ENCODE data around the gene ATAD2B. TPM values are rescaled to one million over a fixed set of nuclear protein-coding genes. Genes with fewer than 3 reads are reported as not detected.

ATAD2B gene
- polyA plus RNA-seq, 1 of the 3 experiments (the other 2 are of a cell fraction): 1.3 TPM

DNA sequence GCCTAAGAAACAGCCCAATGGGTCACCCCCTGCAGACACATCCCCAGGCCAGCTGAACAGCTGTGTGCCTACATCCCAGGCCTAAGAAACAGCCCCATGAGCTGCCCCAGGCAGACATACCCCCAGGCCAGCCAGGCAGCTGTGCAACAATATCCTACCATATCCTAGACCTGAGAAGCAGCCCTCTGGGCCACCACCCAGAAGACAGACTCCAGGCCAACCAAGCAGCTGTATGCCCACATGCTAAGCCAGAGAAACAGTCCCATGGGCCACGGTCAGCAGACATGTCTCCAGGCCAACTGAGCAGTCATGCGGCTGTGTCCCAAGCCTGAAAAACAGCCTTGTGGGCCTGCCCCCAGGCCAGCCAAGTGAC is 205.5 kb downstream of the ATAD2B start:
- no peak overlapping the region for H3K27ac ChIP-seq (ENCODE audit: low read depth in 2 of 2, low read length in 1 of 2)
- no peak for DNase-seq
- no peaks in the 10 kb centered on the region for H3K27me3 ChIP-seq (ENCODE audit: insufficient read depth)
- H3K9me3 ChIP-seq: peaks cover 7% of the 10 kb centered on the region; the same call in 1 of the 2 replicates
- peaks cover 0 to 6% of the 10 kb centered on the region in 2 experiments; a peak in 1 of 4 replicates for H3K4me1 ChIP-seq (ENCODE audit: control insufficient read depth in 1 of 2, insufficient read depth in 2 of 2, low read depth in 1 of 2, low read length in 1 of 2)
- peaks cover 0 to 26% of the 10 kb centered on the region in 2 experiments for H3K36me3 ChIP-seq (replicated peaks in 1 of 2; ENCODE audit: control insufficient read depth in 1 of 2, insufficient read depth in 2 of 2, low read length in 1 of 2)
- no peaks in the 10 kb centered on the region for H4K20me1 ChIP-seq (ENCODE audit: insufficient read depth)
- H3K4me3 ChIP-seq (ENCODE audit: low read depth in 2 of 2, low read length in 1 of 2): no peak overlapping the region
- ChIA-PET POLR2A (no interaction called here), CTCF (interaction anchor here (1.2 to 1.3 kb wide), 2 partner anchors 18 to 45 kb away, joined by 3 read pairs; no protein-coding TSS in a partner anchor)
- no peak overlapping the region for H3K9ac ChIP-seq
- no peaks in the 10 kb centered on the region for H3K9me2 ChIP-seq
- no peaks in the 10 kb centered on the region for H3K79me2 ChIP-seq (ENCODE audit: insufficient read depth)
- WGBS (ENCODE audit: low lambda C conversion rate): 88% methylated on average over 2 of the region's 2 CpGs
- H2AFZ ChIP-seq (ENCODE audit: low read depth): no peak overlapping the region
- TF ChIP-seq, protein P1, sequence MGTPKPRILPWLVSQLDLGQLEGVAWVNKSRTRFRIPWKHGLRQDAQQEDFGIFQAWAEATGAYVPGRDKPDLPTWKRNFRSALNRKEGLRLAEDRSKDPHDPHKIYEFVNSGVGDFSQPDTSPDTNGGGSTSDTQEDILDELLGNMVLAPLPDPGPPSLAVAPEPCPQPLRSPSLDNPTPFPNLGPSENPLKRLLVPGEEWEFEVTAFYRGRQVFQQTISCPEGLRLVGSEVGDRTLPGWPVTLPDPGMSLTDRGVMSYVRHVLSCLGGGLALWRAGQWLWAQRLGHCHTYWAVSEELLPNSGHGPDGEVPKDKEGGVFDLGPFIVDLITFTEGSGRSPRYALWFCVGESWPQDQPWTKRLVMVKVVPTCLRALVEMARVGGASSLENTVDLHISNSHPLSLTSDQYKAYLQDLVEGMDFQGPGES (IDR thresholded peaks at IDR 0.05; ENCODE audit: low read depth, low read length): no peak
- TF ChIP-seq RFX5 (IDR thresholded peaks at IDR 0.05; ENCODE audit: low read length) (no peak), TAF1 (IDR thresholded peaks at IDR 0.05; ENCODE audit: borderline replicate concordance, low read depth, low read length) (no peak)
- H3K4me2 ChIP-seq: no peak overlapping the region
- H3F3A ChIP-seq (replicated peaks; ENCODE audit: insufficient read depth): no peaks in the 10 kb centered on the region

DNA sequence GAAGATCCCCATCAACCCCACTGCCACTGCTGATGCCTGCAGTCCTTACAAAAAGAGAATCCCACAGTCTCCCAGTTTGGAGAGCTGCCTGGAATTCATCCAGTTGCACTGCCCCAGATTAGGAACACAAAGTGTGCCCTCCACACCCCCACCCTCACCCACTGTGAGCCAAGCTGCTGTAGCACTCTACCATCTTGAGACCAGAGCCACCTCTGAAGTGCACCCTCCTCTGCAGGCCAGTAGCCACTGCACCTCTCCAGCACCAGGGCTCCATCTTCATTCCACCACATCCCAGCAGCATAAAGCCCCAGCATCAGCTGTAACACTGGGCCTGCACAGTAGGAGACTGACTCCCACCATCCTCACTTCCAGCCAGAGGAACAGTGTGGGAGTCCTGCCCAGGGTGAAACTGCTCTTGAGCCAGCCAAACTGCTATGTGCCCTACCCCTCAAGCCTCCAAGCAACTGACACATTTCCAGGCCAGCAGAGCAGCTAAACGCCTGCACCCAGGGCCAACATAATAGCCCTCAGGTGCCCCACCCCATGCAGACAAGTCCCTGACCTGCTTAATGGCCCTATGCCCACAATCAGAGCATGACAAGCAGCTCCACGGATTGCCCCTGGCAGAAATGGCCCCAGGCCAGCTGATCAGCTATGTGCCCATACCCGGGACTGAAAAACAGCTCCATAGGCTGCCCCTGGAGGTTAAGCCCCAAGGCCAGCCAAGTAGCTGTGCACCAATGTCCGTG is 206.0 kb downstream of the ATAD2B start:
- Histone ChIP-seq H3K4me2 (no peak overlapping the region), H3K4me3 (ENCODE audit: low read depth in 2 of 2, low read length in 1 of 2) (no peak overlapping the region), H3K36me3 (replicated peaks in 1 of 2; ENCODE audit: control insufficient read depth in 1 of 2, insufficient read depth in 2 of 2, low read length in 1 of 2) (peaks cover 0 to 24% of the 10 kb centered on the region in 2 experiments), H3K27me3 (ENCODE audit: insufficient read depth) (no peaks in the 10 kb centered on the region), H3K27ac (ENCODE audit: low read depth in 2 of 2, low read length in 1 of 2) (no peak overlapping the region), H3F3A (replicated peaks; ENCODE audit: insufficient read depth) (no peaks in the 10 kb centered on the region), H4K20me1 (ENCODE audit: insufficient read depth) (no peaks in the 10 kb centered on the region), H3K79me2 (ENCODE audit: insufficient read depth) (no peaks in the 10 kb centered on the region), H3K4me1 (ENCODE audit: control insufficient read depth in 1 of 2, insufficient read depth in 2 of 2, low read depth in 1 of 2, low read length in 1 of 2) (peaks cover 0 to 6% of the 10 kb centered on the region in 2 experiments; a peak in 1 of 4 replicates), H2AFZ (ENCODE audit: low read depth) (no peak overlapping the region), H3K9ac (no peak overlapping the region), H3K9me3 (peaks cover 7% of the 10 kb centered on the region; the same call in 1 of the 2 replicates), H3K9me2 (no peaks in the 10 kb centered on the region)
- DNase-seq: no peak
- 67% methylated on average over 4 of the region's 4 CpGs for WGBS (ENCODE audit: low lambda C conversion rate)
- ChIA-PET POLR2A (no interaction called here), CTCF (interaction anchor here (1.2 kb wide), 1 partner anchor 17 kb away, joined by 3 read pairs; no protein-coding TSS in a partner anchor)
- TF ChIP-seq RXRA (IDR thresholded peaks at IDR 0.05; ENCODE audit: borderline replicate concordance, low read depth) (no peak), TCF12 (IDR thresholded peaks at IDR 0.05) (no peak), POLR2AphosphoS5 (IDR thresholded peaks at IDR 0.05; ENCODE audit: low read depth, low read length) (no peak), TAF1 (IDR thresholded peaks at IDR 0.05; ENCODE audit: borderline replicate concordance, low read depth, low read length) (no peak), EP300 (IDR thresholded peaks at IDR 0.05; ENCODE audit: borderline replicate concordance in 1 of 2, low read depth in 1 of 2, low read length in 1 of 2) (no peak), EZH2phosphoT487 (IDR thresholded peaks at IDR 0.05; ENCODE audit: borderline replicate concordance, low read depth) (no peak), FOXM1 (IDR thresholded peaks at IDR 0.05; ENCODE audit: low read depth) (no peak), NRF1 (IDR thresholded peaks at IDR 0.05; ENCODE audit: low read depth, low read length) (no peak), YY1 (IDR thresholded peaks at IDR 0.05; ENCODE audit: low read depth) (no peak), ELF1 (IDR thresholded peaks at IDR 0.05) (no peak)
- TF ChIP-seq, protein P2, sequence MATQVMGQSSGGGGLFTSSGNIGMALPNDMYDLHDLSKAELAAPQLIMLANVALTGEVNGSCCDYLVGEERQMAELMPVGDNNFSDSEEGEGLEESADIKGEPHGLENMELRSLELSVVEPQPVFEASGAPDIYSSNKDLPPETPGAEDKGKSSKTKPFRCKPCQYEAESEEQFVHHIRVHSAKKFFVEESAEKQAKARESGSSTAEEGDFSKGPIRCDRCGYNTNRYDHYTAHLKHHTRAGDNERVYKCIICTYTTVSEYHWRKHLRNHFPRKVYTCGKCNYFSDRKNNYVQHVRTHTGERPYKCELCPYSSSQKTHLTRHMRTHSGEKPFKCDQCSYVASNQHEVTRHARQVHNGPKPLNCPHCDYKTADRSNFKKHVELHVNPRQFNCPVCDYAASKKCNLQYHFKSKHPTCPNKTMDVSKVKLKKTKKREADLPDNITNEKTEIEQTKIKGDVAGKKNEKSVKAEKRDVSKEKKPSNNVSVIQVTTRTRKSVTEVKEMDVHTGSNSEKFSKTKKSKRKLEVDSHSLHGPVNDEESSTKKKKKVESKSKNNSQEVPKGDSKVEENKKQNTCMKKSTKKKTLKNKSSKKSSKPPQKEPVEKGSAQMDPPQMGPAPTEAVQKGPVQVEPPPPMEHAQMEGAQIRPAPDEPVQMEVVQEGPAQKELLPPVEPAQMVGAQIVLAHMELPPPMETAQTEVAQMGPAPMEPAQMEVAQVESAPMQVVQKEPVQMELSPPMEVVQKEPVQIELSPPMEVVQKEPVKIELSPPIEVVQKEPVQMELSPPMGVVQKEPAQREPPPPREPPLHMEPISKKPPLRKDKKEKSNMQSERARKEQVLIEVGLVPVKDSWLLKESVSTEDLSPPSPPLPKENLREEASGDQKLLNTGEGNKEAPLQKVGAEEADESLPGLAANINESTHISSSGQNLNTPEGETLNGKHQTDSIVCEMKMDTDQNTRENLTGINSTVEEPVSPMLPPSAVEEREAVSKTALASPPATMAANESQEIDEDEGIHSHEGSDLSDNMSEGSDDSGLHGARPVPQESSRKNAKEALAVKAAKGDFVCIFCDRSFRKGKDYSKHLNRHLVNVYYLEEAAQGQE (IDR thresholded peaks at IDR 0.05; ENCODE audit: low read depth, low read length): no peak
- TF ChIP-seq, protein P3, sequence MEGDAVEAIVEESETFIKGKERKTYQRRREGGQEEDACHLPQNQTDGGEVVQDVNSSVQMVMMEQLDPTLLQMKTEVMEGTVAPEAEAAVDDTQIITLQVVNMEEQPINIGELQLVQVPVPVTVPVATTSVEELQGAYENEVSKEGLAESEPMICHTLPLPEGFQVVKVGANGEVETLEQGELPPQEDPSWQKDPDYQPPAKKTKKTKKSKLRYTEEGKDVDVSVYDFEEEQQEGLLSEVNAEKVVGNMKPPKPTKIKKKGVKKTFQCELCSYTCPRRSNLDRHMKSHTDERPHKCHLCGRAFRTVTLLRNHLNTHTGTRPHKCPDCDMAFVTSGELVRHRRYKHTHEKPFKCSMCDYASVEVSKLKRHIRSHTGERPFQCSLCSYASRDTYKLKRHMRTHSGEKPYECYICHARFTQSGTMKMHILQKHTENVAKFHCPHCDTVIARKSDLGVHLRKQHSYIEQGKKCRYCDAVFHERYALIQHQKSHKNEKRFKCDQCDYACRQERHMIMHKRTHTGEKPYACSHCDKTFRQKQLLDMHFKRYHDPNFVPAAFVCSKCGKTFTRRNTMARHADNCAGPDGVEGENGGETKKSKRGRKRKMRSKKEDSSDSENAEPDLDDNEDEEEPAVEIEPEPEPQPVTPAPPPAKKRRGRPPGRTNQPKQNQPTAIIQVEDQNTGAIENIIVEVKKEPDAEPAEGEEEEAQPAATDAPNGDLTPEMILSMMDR (IDR thresholded peaks at IDR 0.05): no peak
- TF ChIP-seq, protein P4, sequence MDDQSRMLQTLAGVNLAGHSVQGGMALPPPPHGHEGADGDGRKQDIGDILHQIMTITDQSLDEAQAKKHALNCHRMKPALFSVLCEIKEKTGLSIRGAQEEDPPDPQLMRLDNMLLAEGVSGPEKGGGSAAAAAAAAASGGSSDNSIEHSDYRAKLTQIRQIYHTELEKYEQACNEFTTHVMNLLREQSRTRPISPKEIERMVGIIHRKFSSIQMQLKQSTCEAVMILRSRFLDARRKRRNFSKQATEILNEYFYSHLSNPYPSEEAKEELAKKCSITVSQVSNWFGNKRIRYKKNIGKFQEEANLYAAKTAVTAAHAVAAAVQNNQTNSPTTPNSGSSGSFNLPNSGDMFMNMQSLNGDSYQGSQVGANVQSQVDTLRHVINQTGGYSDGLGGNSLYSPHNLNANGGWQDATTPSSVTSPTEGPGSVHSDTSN (IDR thresholded peaks at IDR 0.05): no peak
- TF ChIP-seq, protein P5, sequence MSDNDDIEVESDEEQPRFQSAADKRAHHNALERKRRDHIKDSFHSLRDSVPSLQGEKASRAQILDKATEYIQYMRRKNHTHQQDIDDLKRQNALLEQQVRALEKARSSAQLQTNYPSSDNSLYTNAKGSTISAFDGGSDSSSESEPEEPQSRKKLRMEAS (IDR thresholded peaks at IDR 0.05; ENCODE audit: low read depth): no peak
